H9 (cell line): ENCODE results near the gene SH3RF3. TPM values are rescaled to one million over a fixed set of nuclear protein-coding genes. Genes with fewer than 3 reads are reported as not detected.

ENCODE experiments used
- DNase-seq: peaks from one replicate; pipeline ENCODE4 v3.0.0-alpha.2; 2017
- H2AFZ ChIP-seq: one replicate; pipeline ENCODE4 v1.6.1; 2013; ENCODE audit warnings: mild to moderate bottlenecking, low read length, control low read depth, moderate library complexity
- H2AK5ac ChIP-seq: 2 replicates; pipeline ENCODE4 v1.6.1; 2013; ENCODE audit warnings: low read length, control low read depth, mixed read lengths; ENCODE audit not compliant: insufficient read length
- H2BK120ac ChIP-seq: one replicate; pipeline ENCODE4 v1.6.1; 2013; ENCODE audit warnings: low read depth, mild to moderate bottlenecking, low read length, control low read depth, inconsistent platforms; ENCODE audit not compliant: poor library complexity, severe bottlenecking
- H2BK12ac ChIP-seq: 2 replicates; pipeline ENCODE4 v1.6.1; 2013; ENCODE audit warnings: low read length, control low read depth, mixed read lengths, low read depth; ENCODE audit not compliant: insufficient read length
- H2BK15ac ChIP-seq: 2 replicates; pipeline ENCODE4 v1.6.1; 2013; ENCODE audit warnings: low read depth, low read length, control low read depth
- H2BK20ac ChIP-seq: one replicate; pipeline ENCODE4 v1.6.1; 2013; ENCODE audit warnings: low read depth, mild to moderate bottlenecking, low read length, control low read depth, inconsistent platforms; ENCODE audit not compliant: poor library complexity, severe bottlenecking
- H2BK5ac ChIP-seq: 2 replicates; pipeline ENCODE4 v1.6.1; 2013; ENCODE audit warnings: low read length, control low read depth, mixed read lengths; ENCODE audit not compliant: insufficient read length
- H3K14ac ChIP-seq: 2 replicates; pipeline ENCODE4 v1.6.1; 2013; ENCODE audit warnings: low read length, control low read depth; ENCODE audit not compliant: insufficient read depth
- H3K18ac ChIP-seq: 2 replicates; pipeline ENCODE4 v1.6.1; 2013; ENCODE audit warnings: low read depth, mild to moderate bottlenecking, mixed read lengths, low read length, control low read depth; ENCODE audit not compliant: insufficient read length
- H3K23ac ChIP-seq: 2 replicates; pipeline ENCODE4 v1.6.1; 2013; ENCODE audit warnings: low read length, control low read depth, mixed read lengths, low read depth; ENCODE audit not compliant: insufficient read length
- H3K23me2 ChIP-seq: 2 replicates; pipeline ENCODE4 v1.6.1; 2013; ENCODE audit warnings: low read depth, mild to moderate bottlenecking, mixed read lengths, low read length, control low read depth; ENCODE audit not compliant: insufficient read length, poor library complexity, severe bottlenecking
- H3K27ac ChIP-seq: 2 replicates; pipeline ENCODE4 v1.5.1; 2013; ENCODE audit warnings: low read length, control low read depth, mixed read lengths, low read depth; ENCODE audit not compliant: insufficient read length
- H3K27me3 ChIP-seq: 2 replicates; pipeline ENCODE4 v1.6.1; 2013; ENCODE audit warnings: low read length, control low read depth, inconsistent platforms; ENCODE audit not compliant: insufficient read depth
- H3K4ac ChIP-seq: 2 replicates; pipeline ENCODE4 v1.6.1; 2013; ENCODE audit warnings: low read depth, mild to moderate bottlenecking, control low read depth, inconsistent platforms, low read length, moderate library complexity
- H3K4me1 ChIP-seq: 2 replicates; pipeline ENCODE4 v1.6.1; 2013; ENCODE audit warnings: low read length, control low read depth, inconsistent platforms; ENCODE audit not compliant: insufficient read depth
- H3K4me2 ChIP-seq: 2 replicates; pipeline ENCODE4 v1.6.1; 2013; ENCODE audit warnings: low read length, control low read depth, mixed read lengths; ENCODE audit not compliant: insufficient read length, insufficient read depth
- H3K56ac ChIP-seq: 2 replicates; pipeline ENCODE4 v1.6.1; 2013; ENCODE audit warnings: low read depth, mild to moderate bottlenecking, mixed read lengths, low read length, control low read depth; ENCODE audit not compliant: insufficient read length
- H3K79me1 ChIP-seq: 2 replicates; pipeline ENCODE4 v1.6.1; 2013; ENCODE audit warnings: low read depth, mild to moderate bottlenecking, moderate library complexity, low read length, control low read depth, inconsistent platforms; ENCODE audit not compliant: insufficient read depth, poor library complexity, severe bottlenecking
- H3K79me2 ChIP-seq: 2 replicates; pipeline ENCODE4 v1.6.1; 2013; ENCODE audit warnings: low read length, control low read depth, inconsistent platforms; ENCODE audit not compliant: insufficient read depth
- H3K9ac ChIP-seq: 2 replicates; pipeline ENCODE4 v1.6.1; 2013; ENCODE audit warnings: low read length, control low read depth, mixed read lengths; ENCODE audit not compliant: insufficient read length; ENCODE audit errors: extremely low read depth
- H3K9me3 ChIP-seq: one replicate; pipeline ENCODE4 v1.6.1; 2013; ENCODE audit warnings: low read depth, low read length, inconsistent platforms; ENCODE audit not compliant: control insufficient read depth
- H3T11ph ChIP-seq: one replicate; pipeline ENCODE4 v1.6.1; 2013; ENCODE audit warnings: mild to moderate bottlenecking, low read length, control low read depth, inconsistent platforms
- H4K20me1 ChIP-seq: one replicate; pipeline ENCODE4 v1.6.1; 2013; ENCODE audit not compliant: control insufficient read depth, insufficient read length, insufficient read depth
- H4K5ac ChIP-seq: 2 replicates; pipeline ENCODE4 v1.6.1; 2013; ENCODE audit warnings: low read depth, mild to moderate bottlenecking, mixed read lengths, low read length, control low read depth; ENCODE audit not compliant: insufficient read length
- H4K8ac ChIP-seq: replicated peaks from 2 replicates; pipeline ENCODE4 v1.6.1; 2013; ENCODE audit warnings: low read length, control low read depth, mixed read lengths, low read depth; ENCODE audit not compliant: insufficient read length
- H4K91ac ChIP-seq: 2 replicates; pipeline ENCODE4 v1.6.1; 2013; ENCODE audit warnings: low read depth, mild to moderate bottlenecking, moderate library complexity, mixed read lengths, low read length, control low read depth; ENCODE audit not compliant: insufficient read length
- H3K27ac Mint-ChIP-seq, 3 experiments: 2 replicates in 2 of 3; 3 replicates in 1 of 3; pipeline ENCODE4 v1.8.0; 2020 to 2021; ENCODE audit warnings: mixed read lengths in 3 of 3, mild to moderate bottlenecking in 1 of 3, moderate library complexity in 1 of 3
- H3K27me3 Mint-ChIP-seq: 2 replicates; pipeline ENCODE4 v1.8.0; 2021; ENCODE audit warnings: low read depth, mild to moderate bottlenecking, moderate library complexity, mixed read lengths
- H3K36me3 Mint-ChIP-seq, 3 experiments: 2 replicates in 2 of 3; 3 replicates in 1 of 3; pipeline ENCODE4 v1.8.0; 2020 to 2021; ENCODE audit warnings: low read depth in 3 of 3, mixed read lengths in 3 of 3; ENCODE audit not compliant: insufficient read depth in 1 of 3
- H3K4me1 Mint-ChIP-seq, 2 experiments: 2 replicates each; pipeline ENCODE4 v1.8.0; 2020; ENCODE audit warnings: mixed read lengths in 2 of 2
- H3K4me3 Mint-ChIP-seq, 2 experiments: 2 replicates in 1 of 2; 3 replicates in 1 of 2; pipeline ENCODE4 v1.8.0; 2020 to 2021; ENCODE audit warnings: mild to moderate bottlenecking in 2 of 2, mixed read lengths in 2 of 2, moderate library complexity in 1 of 2
- H3K9me3 Mint-ChIP-seq, 2 experiments: 2 replicates in 1 of 2; 3 replicates in 1 of 2; pipeline ENCODE4 v1.8.0; 2020; ENCODE audit warnings: mild to moderate bottlenecking in 2 of 2, mixed read lengths in 2 of 2, moderate library complexity in 1 of 2
- WGBS: extraction: QIAGEN DNeasy Blood & Tissue Kit; methylation state at CpG from one replicate; pipeline ENCODE4 v1.1.7; 2013; ENCODE audit warnings: missing lambda C conversion rate, low lambda C conversion rate, mixed read lengths; ENCODE audit not compliant: insufficient read length; ENCODE audit errors: extremely low coverage; 5-methylcytosine and 5-hydroxymethylcytosine counted together
- total RNA-seq: library from RNA; stranded (reverse); gene quantifications from 2 replicates; pipeline ENCODE4 v1.2.1, GENCODE V29; 2021
- TF ChIP-seq, protein P1 (sequence below): fragments of 200-600 bp; sonication (generic); conservative IDR thresholded peaks from 3 replicates; pipeline ENCODE4 v1.8.0; 2021; ENCODE audit warnings: antibody characterized with exemption, mild to moderate bottlenecking

Gene SH3RF3
- total RNA-seq, 1 experiment from 2014 or later: 0.46 TPM

DNA sequence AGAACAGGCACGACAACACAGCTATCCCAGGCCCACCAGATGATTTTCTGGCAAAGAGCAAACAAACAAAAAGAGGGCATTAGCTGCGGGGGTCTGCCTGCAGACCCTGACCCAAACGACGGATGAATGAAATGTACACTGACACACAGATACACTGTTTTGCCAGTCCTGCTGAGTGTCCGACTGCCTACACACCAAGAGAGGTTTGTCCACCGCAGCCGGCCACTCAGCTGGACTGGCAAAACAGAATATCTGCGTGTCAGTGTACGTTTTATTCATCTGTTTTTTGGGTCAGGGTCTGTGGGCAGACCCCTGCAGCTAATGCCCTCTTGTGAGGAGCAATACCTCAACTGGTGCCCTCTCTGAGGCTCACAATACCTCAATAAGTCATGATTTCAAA, 10.7 kb upstream of the SH3RF3 start:
- Mint-ChIP-seq H3K4me1 (no peaks in the 10 kb centered on the region), H3K27ac (no peak overlapping the region), H3K27me3 (peaks cover 48% of the 10 kb centered on the region), H3K4me3 (no peak overlapping the region), H3K9me3 (peaks cover 28% of the 10 kb centered on the region in 2 experiments), H3K36me3 (peaks cover 8 to 11% (median 9%) of the 10 kb centered on the region in 3 experiments)
- no peak for DNase-seq
- peaks cover 8% of the 10 kb centered on the region for H3K9me3 ChIP-seq
- no CpG with 5 or more reads among the region's 9 CpGs for WGBS
- no peak overlapping the region for H3K14ac ChIP-seq
- no peak overlapping the region for H2BK20ac ChIP-seq
- no peak overlapping the region for H2BK12ac ChIP-seq
- H2AFZ ChIP-seq: no peak overlapping the region
- no peak overlapping the region for H2BK15ac ChIP-seq
- H3K27ac ChIP-seq: no peak overlapping the region
- no peak overlapping the region for H2BK5ac ChIP-seq
- no peaks in the 10 kb centered on the region for H3K4me1 ChIP-seq
- no peak overlapping the region for H4K5ac ChIP-seq
- H4K8ac ChIP-seq: no peak overlapping the region
- H3K4ac ChIP-seq: no peak overlapping the region
- TF ChIP-seq, protein P1, sequence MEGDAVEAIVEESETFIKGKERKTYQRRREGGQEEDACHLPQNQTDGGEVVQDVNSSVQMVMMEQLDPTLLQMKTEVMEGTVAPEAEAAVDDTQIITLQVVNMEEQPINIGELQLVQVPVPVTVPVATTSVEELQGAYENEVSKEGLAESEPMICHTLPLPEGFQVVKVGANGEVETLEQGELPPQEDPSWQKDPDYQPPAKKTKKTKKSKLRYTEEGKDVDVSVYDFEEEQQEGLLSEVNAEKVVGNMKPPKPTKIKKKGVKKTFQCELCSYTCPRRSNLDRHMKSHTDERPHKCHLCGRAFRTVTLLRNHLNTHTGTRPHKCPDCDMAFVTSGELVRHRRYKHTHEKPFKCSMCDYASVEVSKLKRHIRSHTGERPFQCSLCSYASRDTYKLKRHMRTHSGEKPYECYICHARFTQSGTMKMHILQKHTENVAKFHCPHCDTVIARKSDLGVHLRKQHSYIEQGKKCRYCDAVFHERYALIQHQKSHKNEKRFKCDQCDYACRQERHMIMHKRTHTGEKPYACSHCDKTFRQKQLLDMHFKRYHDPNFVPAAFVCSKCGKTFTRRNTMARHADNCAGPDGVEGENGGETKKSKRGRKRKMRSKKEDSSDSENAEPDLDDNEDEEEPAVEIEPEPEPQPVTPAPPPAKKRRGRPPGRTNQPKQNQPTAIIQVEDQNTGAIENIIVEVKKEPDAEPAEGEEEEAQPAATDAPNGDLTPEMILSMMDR: no peak
- H3K27me3 ChIP-seq: no peaks in the 10 kb centered on the region
- no peaks in the 10 kb centered on the region for H3K79me1 ChIP-seq
- no peak overlapping the region for H2BK120ac ChIP-seq
- H3K4me2 ChIP-seq: no peak overlapping the region
- no peak overlapping the region for H3K23ac ChIP-seq
- H3K9ac ChIP-seq: no peak overlapping the region
- no peak overlapping the region for H3K18ac ChIP-seq
- H4K91ac ChIP-seq: no peak overlapping the region
- H3T11ph ChIP-seq: no peak overlapping the region
- H4K20me1 ChIP-seq: no peaks in the 10 kb centered on the region
- H3K56ac ChIP-seq: no peak overlapping the region
- no peaks in the 10 kb centered on the region for H3K79me2 ChIP-seq
- H2AK5ac ChIP-seq: no peak overlapping the region
- no peaks in the 10 kb centered on the region for H3K23me2 ChIP-seq
